ENCODE measurements around the gene TGFBR3. TPM values are rescaled to one million over a fixed set of nuclear protein-coding genes. Genes with fewer than 3 reads are reported as not detected.

Gene TGFBR3
- total and polyA plus RNA-seq, 9 of the 15 experiments (the other 6 are each of a cell fraction or from before 2014, with no cell fraction given): 3.6 to 32.4 (median 15.6) TPM

- peak; percentile 6 for TF ChIP-seq CTCFL (IDR thresholded peaks at IDR 0.05; ENCODE audit: borderline replicate concordance, insufficient read depth, low read depth, low read length, poor library complexity, severe bottlenecking)
- no peak; the same call in 1 of the 2 replicates for TF ChIP-seq FOXP4 (CRISPR knock-in tag; IDR thresholded peaks at IDR 0.05; ENCODE audit: borderline replicate concordance)
- peak; percentile 80 for TF ChIP-seq CCNT2 (IDR thresholded peaks at IDR 0.05; ENCODE audit: borderline replicate concordance, extremely low read depth, insufficient read length, low read depth, low read length)
- no peak for TF ChIP-seq CBX5 (IDR thresholded peaks at IDR 0.05; ENCODE audit: borderline replicate concordance, low read depth)
- no peak for TF ChIP-seq CC2D1A (IDR thresholded peaks at IDR 0.05)
- no peak for TF ChIP-seq NR2C2 (CRISPR knock-in tag; IDR thresholded peaks at IDR 0.05)
- TF ChIP-seq NR2C2 (tag; IDR thresholded peaks at IDR 0.05): peak; percentile 37
- TF ChIP-seq ZNF24 (IDR thresholded peaks at IDR 0.05): peak; percentile 55; the same call in 1 of the 2 replicates
- peak; percentile 52 for TF ChIP-seq PHF20 (IDR thresholded peaks at IDR 0.05; ENCODE audit: partially characterized antibody)
- TF ChIP-seq NR3C1 (CRISPR knock-in tag; IDR thresholded peaks at IDR 0.05): no peak
- no peak for TF ChIP-seq RBM14 (IDR thresholded peaks at IDR 0.05; ENCODE audit: borderline replicate concordance, insufficient read depth, low read depth, low read length)
- TF ChIP-seq TOE1 (IDR thresholded peaks at IDR 0.05; ENCODE audit: borderline replicate concordance): 0 out of 2 replicates have a peak, but pooled peaks have one; percentile 20
- TF ChIP-seq TOE1 (CRISPR knock-in tag; IDR thresholded peaks at IDR 0.05; ENCODE audit: borderline replicate concordance, low read depth): no peak
- no peak for TF ChIP-seq PATZ1 (CRISPR knock-in tag; IDR thresholded peaks at IDR 0.05; ENCODE audit: borderline replicate concordance)
- no peak for TF ChIP-seq ZNF311 (CRISPR knock-in tag; IDR thresholded peaks at IDR 0.05)
- TF ChIP-seq CEBPG (CRISPR knock-in tag; IDR thresholded peaks at IDR 0.05): no peak
- no peak for TF ChIP-seq CEBPG (tag; conservative IDR thresholded peaks at IDR 0.05 in 1 of 2, IDR thresholded peaks at IDR 0.05 in 1 of 2)
- TF ChIP-seq CREB1 (IDR thresholded peaks at IDR 0.05): peak; percentile 53
- TF ChIP-seq CREB1 (CRISPR knock-in tag; IDR thresholded peaks at IDR 0.05): no peak; the same call in 1 of the 2 replicates
- TF ChIP-seq SMARCA4 (IDR thresholded peaks at IDR 0.05): peak; percentile 20; the same call in 1 of the 2 replicates
- TF ChIP-seq NCOA1 (IDR thresholded peaks at IDR 0.05; ENCODE audit: low read depth): no peak
- TF ChIP-seq CTBP1 (IDR thresholded peaks at IDR 0.05; ENCODE audit: borderline replicate concordance): peak; percentile 83
These were observed at the start of gene TGFBR3 (continued) for GRCh38 chr1:91885716-91886506.
